ENCODE data around the gene RFX1. TPM values are rescaled to one million over a fixed set of nuclear protein-coding genes. Genes with fewer than 3 reads are reported as not detected.
A peak's percentile ranks its signal among the peaks of the same experiment; 100 is the strongest.
"Not testable (repeated sequence)": the region's sequence is repeated elsewhere in the genome, so short reads cannot be mapped to it uniquely, and the experiment has no call there.

RFX1 gene
- polyA plus RNA-seq, 1 donor from 2014 or later, result 3.7 TPM

DNA sequence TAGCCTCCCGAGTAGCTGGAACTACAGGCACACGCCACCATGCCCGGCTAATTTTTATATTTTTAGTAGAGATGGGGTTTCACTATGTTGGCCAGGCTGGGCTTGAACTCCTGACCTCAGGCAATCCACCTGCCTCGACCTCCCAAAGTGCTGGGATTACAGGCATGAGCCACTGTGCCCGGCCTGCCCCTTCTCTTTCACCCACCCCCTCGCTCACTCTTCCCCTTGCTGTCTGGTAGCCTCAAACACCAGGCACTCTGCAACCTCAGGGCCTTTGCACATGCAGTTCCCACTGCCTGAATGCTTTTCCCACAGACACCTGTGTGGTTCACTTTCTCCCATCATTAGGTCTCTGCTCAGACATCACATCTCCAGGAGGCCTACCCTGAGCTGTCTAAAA is 84.0 kb downstream of the RFX1 start:
- H3K36me3 Mint-ChIP-seq, result peaks cover 23% of the 10 kb centered on the region
- not testable (repeated sequence) for H3K27me3 Mint-ChIP-seq, H3K9me3 Mint-ChIP-seq, H3K4me1 Mint-ChIP-seq, H3K4me3 Mint-ChIP-seq, H3K27ac Mint-ChIP-seq

DNA sequence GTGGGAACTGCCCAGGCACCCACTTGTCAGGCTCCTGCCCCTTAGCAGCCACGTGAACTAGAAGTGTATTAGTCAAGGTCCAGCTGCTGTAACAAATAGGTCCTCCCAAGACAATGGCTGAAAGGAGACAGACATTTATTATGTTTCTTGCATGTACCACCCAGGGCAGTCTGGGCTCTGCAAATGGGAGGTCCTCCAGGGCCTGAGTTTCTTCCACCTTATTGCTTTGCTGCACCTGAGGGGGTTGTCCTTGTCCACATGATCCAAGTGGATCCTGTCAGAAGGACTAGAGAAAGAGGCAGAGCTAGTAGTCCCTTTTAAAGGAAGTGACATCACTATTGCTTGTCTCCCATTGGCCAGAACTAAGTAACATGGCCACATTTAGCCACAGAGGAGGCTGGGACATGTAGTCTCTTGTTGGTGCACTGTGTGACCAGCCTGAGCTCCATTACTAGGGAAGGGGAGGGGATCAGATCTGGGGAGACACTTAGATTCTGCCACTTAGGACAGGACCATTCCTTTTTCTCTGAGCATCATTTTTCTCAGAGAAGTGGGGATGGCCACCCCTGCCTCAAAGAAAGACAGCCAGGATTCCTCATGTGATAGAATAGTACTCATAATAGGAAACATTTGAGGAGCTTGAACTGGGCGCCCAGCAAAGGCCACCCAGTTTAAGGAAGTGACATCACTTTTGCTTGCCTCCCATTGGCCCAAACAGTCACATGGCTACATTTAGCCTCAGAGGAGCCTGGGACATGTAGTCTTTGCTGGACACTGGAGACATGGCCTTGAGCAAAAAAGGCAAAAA is 85.0 kb downstream of the RFX1 start:
- H3K27me3 Mint-ChIP-seq, result no peaks in the 10 kb centered on the region
- peaks cover 23% of the 10 kb centered on the region for H3K36me3 Mint-ChIP-seq
- peak overlapping the region in 2 of 3 donors; percentile 59 to 67 for H3K27ac Mint-ChIP-seq
- H3K4me3 Mint-ChIP-seq, result peak overlapping the region in 1 of 4 donors; percentile 45
- H3K9me3 Mint-ChIP-seq, result peaks cover 0 to 2% (median 0%) of the 10 kb centered on the region in 3 donors
- peaks cover 0 to 7% (median 0%) of the 10 kb centered on the region in 3 donors for H3K4me1 Mint-ChIP-seq

DNA sequence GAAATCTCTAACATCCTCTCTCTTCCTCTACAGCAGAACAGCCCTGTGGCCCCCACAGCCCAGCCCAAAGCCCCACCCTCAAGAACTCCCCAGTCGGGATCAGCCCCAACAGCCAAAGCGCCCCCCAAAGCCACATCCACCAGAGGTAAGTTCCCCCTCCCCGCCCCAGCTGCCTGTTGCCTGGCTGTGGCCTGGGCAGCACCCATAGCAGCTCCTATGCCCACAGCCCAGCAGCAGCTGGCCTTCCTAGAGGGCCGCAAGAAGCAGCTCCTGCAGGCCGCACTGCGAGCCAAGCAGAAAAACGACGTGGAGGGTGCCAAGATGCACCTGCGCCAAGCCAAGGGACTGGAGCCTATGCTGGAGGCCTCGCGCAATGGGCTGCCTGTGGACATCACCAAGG is 85.6 kb downstream of the RFX1 start:
- peaks cover 0 to 2% (median 0%) of the 10 kb centered on the region in 3 donors for H3K9me3 Mint-ChIP-seq
- H3K27ac Mint-ChIP-seq, result no peak overlapping the region
- no peaks in the 10 kb centered on the region for H3K27me3 Mint-ChIP-seq
- no peak overlapping the region for H3K4me3 Mint-ChIP-seq
- H3K36me3 Mint-ChIP-seq, result peaks cover 23% of the 10 kb centered on the region
- H3K4me1 Mint-ChIP-seq, result peaks cover 0 to 5% (median 0%) of the 10 kb centered on the region in 3 donors

DNA sequence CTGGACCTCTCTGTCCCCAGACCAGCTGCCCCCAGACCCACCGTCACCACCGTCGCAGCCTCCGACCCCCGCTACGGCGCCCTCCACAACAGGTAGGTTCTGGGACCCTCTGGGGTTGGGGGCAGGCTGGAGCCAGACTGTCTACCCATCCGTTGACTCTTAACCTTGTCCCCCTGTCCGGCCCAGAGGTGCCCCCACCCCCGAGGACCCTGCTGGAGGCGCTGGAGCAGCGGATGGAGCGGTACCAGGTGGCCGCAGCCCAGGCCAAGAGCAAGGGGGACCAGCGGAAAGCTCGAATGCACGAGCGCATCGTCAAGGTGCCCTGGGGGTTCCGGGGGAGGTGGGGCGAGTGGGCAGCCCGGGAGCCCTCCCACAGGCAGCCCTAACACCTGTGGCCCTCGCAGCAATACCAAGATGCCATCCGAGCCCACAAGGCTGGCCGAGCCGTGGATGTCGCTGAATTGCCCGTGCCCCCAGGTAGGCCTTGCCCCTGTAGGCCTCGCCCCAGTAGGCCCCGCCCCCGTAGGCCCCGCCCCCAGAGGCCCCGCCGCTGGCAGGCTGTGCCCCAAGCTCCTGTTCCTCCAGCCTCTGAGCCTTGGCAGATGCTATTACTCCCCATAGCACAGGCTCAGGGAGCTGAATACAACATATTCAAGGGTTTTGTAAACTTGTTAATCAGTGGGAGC is 87.3 kb downstream of the RFX1 start:
- H3K27ac Mint-ChIP-seq, result no peak overlapping the region
- peaks cover 16% of the 10 kb centered on the region for H3K36me3 Mint-ChIP-seq
- H3K27me3 Mint-ChIP-seq, result no peaks in the 10 kb centered on the region
- H3K9me3 Mint-ChIP-seq, result peaks cover 0 to 2% (median 0%) of the 10 kb centered on the region in 3 donors
- H3K4me1 Mint-ChIP-seq, result peaks cover 0 to 5% (median 0%) of the 10 kb centered on the region in 3 donors
- H3K4me3 Mint-ChIP-seq, result no peak overlapping the region

DNA sequence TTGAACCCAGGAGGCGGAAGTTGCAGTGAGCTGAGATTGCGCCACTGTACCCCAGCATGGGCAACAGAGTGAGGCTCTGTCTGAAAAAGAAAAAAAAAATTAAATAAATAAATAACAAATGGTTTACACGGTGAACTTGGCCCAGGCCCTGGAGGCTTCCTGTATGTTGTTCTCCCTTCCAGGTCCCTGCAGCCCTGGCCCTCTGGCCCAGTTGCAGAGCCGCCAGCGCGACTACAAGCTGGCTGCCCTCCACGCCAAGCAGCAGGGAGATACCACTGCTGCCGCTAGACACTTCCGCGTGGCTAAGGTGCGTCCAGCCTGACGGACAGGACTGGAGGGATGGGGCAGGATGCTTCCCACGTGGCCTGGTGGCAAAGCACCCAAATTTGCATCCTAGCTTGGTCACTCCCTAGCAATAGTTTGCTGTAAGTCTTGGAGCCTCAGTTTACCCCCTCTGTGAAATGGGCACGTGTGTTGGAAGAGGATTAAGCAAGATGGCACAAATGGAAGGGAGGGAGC is 88.2 kb downstream of the RFX1 start:
- H3K4me3 Mint-ChIP-seq, result no peak overlapping the region
- H3K27ac Mint-ChIP-seq, result no peak overlapping the region
- H3K36me3 Mint-ChIP-seq, result peaks cover 13% of the 10 kb centered on the region
- H3K9me3 Mint-ChIP-seq, result peaks cover 0 to 2% (median 0%) of the 10 kb centered on the region in 3 donors
- H3K27me3 Mint-ChIP-seq, result no peaks in the 10 kb centered on the region
- peaks cover 0 to 5% (median 0%) of the 10 kb centered on the region in 3 donors for H3K4me1 Mint-ChIP-seq

DNA sequence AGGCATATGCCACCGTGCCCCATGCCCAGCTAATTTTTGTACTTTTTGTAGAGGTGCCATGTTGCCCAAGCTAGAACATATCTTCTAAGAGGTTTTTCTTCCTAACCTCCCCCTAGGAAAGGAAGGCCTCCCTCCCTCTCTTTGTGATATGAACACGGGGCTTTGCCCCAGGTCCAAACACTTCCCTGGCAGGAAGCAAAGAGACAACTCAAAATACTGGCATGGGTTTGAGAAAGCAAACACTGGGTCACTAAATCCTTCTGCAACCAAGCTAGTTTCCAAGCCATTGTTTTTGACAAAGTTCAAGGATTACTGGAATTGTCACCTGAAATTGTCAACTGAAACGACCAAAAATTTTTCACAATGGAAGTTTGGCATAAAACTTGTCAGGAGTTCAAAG is 91.3 kb downstream of the RFX1 start:
- Mint-ChIP-seq H3K9me3 (no peaks in the 10 kb centered on the region), H3K27ac (no peak overlapping the region), H3K36me3 (peaks cover 2% of the 10 kb centered on the region), H3K4me3 (no peak overlapping the region), H3K4me1 (no peaks in the 10 kb centered on the region), H3K27me3 (no peaks in the 10 kb centered on the region)

DNA sequence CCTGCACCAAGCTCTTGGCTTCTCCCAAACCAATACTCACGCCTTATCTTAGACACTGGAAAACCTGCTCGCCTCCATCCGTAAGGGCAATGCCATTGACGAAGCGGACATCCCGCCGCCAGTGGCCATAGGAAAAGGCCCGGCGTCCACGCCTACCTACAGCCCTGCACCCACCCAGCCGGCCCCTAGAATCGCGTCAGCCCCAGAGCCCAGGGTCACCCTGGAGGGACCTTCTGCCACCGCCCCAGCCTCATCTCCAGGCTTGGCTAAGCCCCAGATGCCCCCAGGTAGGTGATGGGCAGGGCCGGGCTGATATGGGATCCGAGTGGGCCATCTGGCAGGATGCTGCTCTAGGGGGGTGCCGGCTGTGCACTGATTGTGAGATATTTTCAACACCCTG is 92.8 kb downstream of the RFX1 start:
- Mint-ChIP-seq H3K36me3 (peaks cover 3% of the 10 kb centered on the region), H3K4me3 (no peak overlapping the region), H3K9me3 (no peaks in the 10 kb centered on the region), H3K27ac (no peak overlapping the region), H3K4me1 (no peaks in the 10 kb centered on the region), H3K27me3 (no peaks in the 10 kb centered on the region)

Other genes starting within 250 kb of the RFX1 start
- gene MRI1, start 241.8 kb downstream of the RFX1 start, polyA plus RNA-seq, result 17.6 TPM
- gene C19orf53, start 231.9 kb downstream of the RFX1 start, polyA plus RNA-seq, result 208 TPM
- 1.2 TPM for gene ZSWIM4, start 210.9 kb downstream of the RFX1 start, polyA plus RNA-seq
- not detected for gene NANOS3, start 129.2 kb downstream of the RFX1 start, polyA plus RNA-seq
- gene BRME1, start 100.2 kb downstream of the RFX1 start, polyA plus RNA-seq, result not detected
- 15.5 TPM for gene CC2D1A, start 100.1 kb downstream of the RFX1 start, polyA plus RNA-seq
- gene PODNL1, start 67.9 kb downstream of the RFX1 start, polyA plus RNA-seq, result not detected
- 5.7 TPM for gene DCAF15, start 53.8 kb downstream of the RFX1 start, polyA plus RNA-seq
- 0.65 TPM for gene RLN3, start 21.8 kb upstream of the RFX1 start, polyA plus RNA-seq
- 58.3 TPM for gene IL27RA, start 25.4 kb upstream of the RFX1 start, polyA plus RNA-seq
- not detected for gene PALM3, start 55.8 kb upstream of the RFX1 start, polyA plus RNA-seq
- 0.16 TPM for gene MISP3, start 66.5 kb upstream of the RFX1 start, polyA plus RNA-seq
- gene C19orf67, start 79.5 kb upstream of the RFX1 start, polyA plus RNA-seq, result not detected
- gene SAMD1, start 84.4 kb upstream of the RFX1 start, polyA plus RNA-seq, result 2.8 TPM
- gene PRKACA, start 111.4 kb upstream of the RFX1 start, polyA plus RNA-seq, result 1.4 TPM
- 1.9 TPM for gene ASF1B, start 130.3 kb upstream of the RFX1 start, polyA plus RNA-seq
- gene ADGRL1, start 199.8 kb upstream of the RFX1 start, polyA plus RNA-seq, result 0.11 TPM